H54 (cell line): Measurements from ENCODE around the gene MBD4.
A peak's percentile ranks its signal among the peaks of the same experiment; 100 is the strongest.
"Not testable (repeated sequence)": the region's sequence is repeated elsewhere in the genome, so short reads cannot be mapped to it uniquely, and the experiment has no call there.

Source experiments
- DNase-seq: peaks from one replicate; pipeline ENCODE4 v3.0.0; 2011; ENCODE audit warnings: low spot score, mixed read lengths; ENCODE audit not compliant: insufficient read length
- FAIRE-seq: peaks from 3 replicates; lab custom pipeline; 2011; peaks lifted over from hg19 to GRCh38; lab: Jason Lieb, UNC
- POLR2A ChIP-seq: IDR thresholded peaks from 2 replicates; pipeline ENCODE4 v1.6.1; 2011; ENCODE audit warnings: low read depth, mild to moderate bottlenecking, low read length

MBD4 gene

GRCh38 chr3:129399145-129399894 lies 40.4 kb downstream of the MBD4 start:
- DNase-seq (peak; percentile 75), FAIRE-seq (peak; percentile 77)
- TF ChIP-seq POLR2A = no peak

GRCh38 chr3:129398803-129399144 lies 41.0 kb downstream of the MBD4 start:
- DNase-seq = no peak
- no peak for FAIRE-seq

GRCh38 chr3:129393760-129394564 lies 45.8 kb downstream of the MBD4 start:
- not testable (repeated sequence) for FAIRE-seq, DNase-seq

More at GRCh38 chr3:129398803-129399144, 41.0 kb downstream of the MBD4 start:
- TF ChIP-seq POLR2A = no peak

- FAIRE-seq = no peak
- TF ChIP-seq POLR2A = no peak
- DNase-seq = no peak
These were observed 46.5 kb downstream of the MBD4 start for GRCh38 chr3:129393271-129393670.

- FAIRE-seq = peak; percentile 6
- DNase-seq = not testable (repeated sequence)
These were observed 47.5 kb downstream of the MBD4 start for GRCh38 chr3:129392106-129392887.

GRCh38 chr3:129391583-129391982 lies 48.2 kb downstream of the MBD4 start:
- DNase-seq = not testable (repeated sequence)

GRCh38 chr3:129389572-129389937 lies 50.2 kb downstream of the MBD4 start:
- FAIRE-seq (no peak), DNase-seq (no peak)
- TF ChIP-seq POLR2A = no peak

More at GRCh38 chr3:129391583-129391982, 48.2 kb downstream of the MBD4 start:
- not testable (repeated sequence) for FAIRE-seq

- not testable (repeated sequence) for DNase-seq
- FAIRE-seq = peak; percentile 86
These were observed 50.8 kb downstream of the MBD4 start for GRCh38 chr3:129388791-129389571.

GRCh38 chr3:129387487-129387886 lies 52.3 kb downstream of the MBD4 start:
- no peak for DNase-seq
- FAIRE-seq = no peak
- TF ChIP-seq POLR2A = no peak

GRCh38 chr3:129386984-129387383 lies 52.8 kb downstream of the MBD4 start:
- TF ChIP-seq POLR2A = no peak

GRCh38 chr3:129385507-129385906 lies 54.2 kb downstream of the MBD4 start:
- FAIRE-seq, DNase-seq: not testable (repeated sequence)

More at GRCh38 chr3:129386984-129387383, 52.8 kb downstream of the MBD4 start:
- no peak for FAIRE-seq
- no peak for DNase-seq

GRCh38 chr3:129384594-129385323 lies 55.0 kb downstream of the MBD4 start:
- no peak for FAIRE-seq

GRCh38 chr3:129384103-129384502 lies 55.6 kb downstream of the MBD4 start:
- not testable (repeated sequence) for FAIRE-seq

More at GRCh38 chr3:129384594-129385323, 55.0 kb downstream of the MBD4 start:
- no peak for TF ChIP-seq POLR2A
- no peak for DNase-seq

More at GRCh38 chr3:129384103-129384502, 55.6 kb downstream of the MBD4 start:
- DNase-seq = not testable (repeated sequence)
